H1 (cell line): ENCODE measurements around the gene TMC3.

Experiments
- ASH2L ChIP-seq: fragments of 200-600, 300-600 bp; sonication (generic); IDR thresholded peaks from one replicate; pipeline ENCODE4 v1.7.1; 2017; ENCODE audit warnings: low read length
- EGR1 ChIP-seq: IDR thresholded peaks from 2 replicates; pipeline ENCODE4 v1.6.1; 2011; ENCODE audit warnings: low read depth, low read length, borderline replicate concordance
- EP300 ChIP-seq, 2 experiments: IDR thresholded peaks; 1 replicate in 1 of 2; 2 replicates in 1 of 2; pipeline ENCODE4 v1.6.1; 2011 to 2012; ENCODE audit warnings: low read depth in 2 of 2, low read length in 2 of 2, mild to moderate bottlenecking in 2 of 2, borderline replicate concordance in 1 of 2, inconsistent platforms in 1 of 2, moderate library complexity in 1 of 2
- GABPA ChIP-seq: IDR thresholded peaks from 2 replicates; pipeline ENCODE4 v1.6.1; 2011; ENCODE audit warnings: mild to moderate bottlenecking, low read length, moderate library complexity, borderline replicate concordance; ENCODE audit not compliant: insufficient read depth
- JUN ChIP-seq: IDR thresholded peaks from 2 replicates; pipeline ENCODE4 v1.6.1; 2011; ENCODE audit warnings: low read depth, mild to moderate bottlenecking, improper control_type of control experiment, low read length
- NRF1 ChIP-seq: IDR thresholded peaks from 2 replicates; pipeline ENCODE4 v1.6.1; 2011; ENCODE audit warnings: mild to moderate bottlenecking, low read depth, low read length, improper control_type of control experiment
- POLR2A ChIP-seq, 2 experiments: IDR thresholded peaks; 1 replicate in 1 of 2; 2 replicates in 1 of 2; pipeline ENCODE4 v1.6.1; 2011; ENCODE audit warnings: low read depth in 2 of 2, low read length in 2 of 2, mild to moderate bottlenecking in 2 of 2; ENCODE audit errors: control extremely low read depth in 1 of 2
- POLR2AphosphoS5 ChIP-seq: IDR thresholded peaks from 2 replicates; pipeline ENCODE4 v1.6.1; 2011; ENCODE audit warnings: low read depth, low read length
- SRF ChIP-seq: IDR thresholded peaks from 2 replicates; pipeline ENCODE4 v1.6.1; 2011; ENCODE audit warnings: mild to moderate bottlenecking, low read depth, low read length, moderate library complexity
- TBP ChIP-seq: IDR thresholded peaks from 2 replicates; pipeline ENCODE4 v1.6.1; 2011; ENCODE audit warnings: low read depth, low read length, improper control_type of control experiment
- TF ChIP-seq, protein P1 (sequence below), 3 experiments: IDR thresholded peaks; 1 replicate in 2 of 3; 2 replicates in 1 of 3; pipeline versions ENCODE4 v1.5.1 to v1.6.1; 2011; ENCODE audit warnings: low read length in 3 of 3, mild to moderate bottlenecking in 3 of 3, inconsistent platforms in 2 of 3, low read depth in 1 of 3, moderate library complexity in 1 of 3; ENCODE audit not compliant: insufficient read depth in 1 of 3; ENCODE audit errors: control extremely low read depth in 1 of 3
- TF ChIP-seq, protein P2 (sequence below): IDR thresholded peaks from 2 replicates; pipeline ENCODE4 v1.6.1; 2012; ENCODE audit warnings: low read length, inconsistent platforms
- TF ChIP-seq, protein P3 (sequence below): IDR thresholded peaks from 2 replicates; pipeline ENCODE4 v1.6.1; 2011; ENCODE audit warnings: low read depth, mild to moderate bottlenecking, low read length; ENCODE audit not compliant: insufficient read depth

DNA sequence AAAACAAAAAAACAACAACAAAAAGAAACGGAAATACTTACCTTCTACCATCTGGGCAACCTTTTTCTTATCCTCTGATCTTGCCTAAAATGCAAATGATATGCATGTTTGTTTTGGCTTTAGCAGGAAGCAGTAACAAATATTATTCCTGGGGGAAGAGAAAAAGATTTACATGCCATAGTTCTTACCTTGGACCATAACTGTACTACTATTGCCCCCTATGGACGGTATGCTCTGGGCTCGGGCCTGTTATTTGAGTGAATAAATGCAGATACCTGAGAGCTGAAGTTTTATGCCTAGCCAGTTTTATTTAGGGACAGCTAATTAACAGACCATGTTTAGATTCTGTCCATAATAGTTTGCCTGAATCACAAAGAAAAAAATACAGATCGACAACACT, 37.4 kb downstream of the TMC3 start:
- no peak for TF ChIP-seq ASH2L
- no peak for TF ChIP-seq POLR2A (IDR thresholded peaks at IDR 0.05; ENCODE audit: control extremely low read depth in 1 of 2, low read depth in 2 of 2, low read length in 2 of 2)
- TF ChIP-seq EP300 (IDR thresholded peaks at IDR 0.05; ENCODE audit: borderline replicate concordance in 1 of 2, low read depth in 2 of 2, low read length in 2 of 2), result no peak
- no peak for TF ChIP-seq POLR2AphosphoS5
- TF ChIP-seq, protein P1, sequence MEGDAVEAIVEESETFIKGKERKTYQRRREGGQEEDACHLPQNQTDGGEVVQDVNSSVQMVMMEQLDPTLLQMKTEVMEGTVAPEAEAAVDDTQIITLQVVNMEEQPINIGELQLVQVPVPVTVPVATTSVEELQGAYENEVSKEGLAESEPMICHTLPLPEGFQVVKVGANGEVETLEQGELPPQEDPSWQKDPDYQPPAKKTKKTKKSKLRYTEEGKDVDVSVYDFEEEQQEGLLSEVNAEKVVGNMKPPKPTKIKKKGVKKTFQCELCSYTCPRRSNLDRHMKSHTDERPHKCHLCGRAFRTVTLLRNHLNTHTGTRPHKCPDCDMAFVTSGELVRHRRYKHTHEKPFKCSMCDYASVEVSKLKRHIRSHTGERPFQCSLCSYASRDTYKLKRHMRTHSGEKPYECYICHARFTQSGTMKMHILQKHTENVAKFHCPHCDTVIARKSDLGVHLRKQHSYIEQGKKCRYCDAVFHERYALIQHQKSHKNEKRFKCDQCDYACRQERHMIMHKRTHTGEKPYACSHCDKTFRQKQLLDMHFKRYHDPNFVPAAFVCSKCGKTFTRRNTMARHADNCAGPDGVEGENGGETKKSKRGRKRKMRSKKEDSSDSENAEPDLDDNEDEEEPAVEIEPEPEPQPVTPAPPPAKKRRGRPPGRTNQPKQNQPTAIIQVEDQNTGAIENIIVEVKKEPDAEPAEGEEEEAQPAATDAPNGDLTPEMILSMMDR (IDR thresholded peaks at IDR 0.05; ENCODE audit: control extremely low read depth in 1 of 3, insufficient read depth in 1 of 3, low read depth in 1 of 3, low read length in 3 of 3), result peak in 1 of 3 experiments; percentile 18; a peak in 1 of 4 replicates
- TF ChIP-seq JUN, result no peak
- no peak for TF ChIP-seq TBP
- no peak for TF ChIP-seq GABPA
- TF ChIP-seq, protein P2, sequence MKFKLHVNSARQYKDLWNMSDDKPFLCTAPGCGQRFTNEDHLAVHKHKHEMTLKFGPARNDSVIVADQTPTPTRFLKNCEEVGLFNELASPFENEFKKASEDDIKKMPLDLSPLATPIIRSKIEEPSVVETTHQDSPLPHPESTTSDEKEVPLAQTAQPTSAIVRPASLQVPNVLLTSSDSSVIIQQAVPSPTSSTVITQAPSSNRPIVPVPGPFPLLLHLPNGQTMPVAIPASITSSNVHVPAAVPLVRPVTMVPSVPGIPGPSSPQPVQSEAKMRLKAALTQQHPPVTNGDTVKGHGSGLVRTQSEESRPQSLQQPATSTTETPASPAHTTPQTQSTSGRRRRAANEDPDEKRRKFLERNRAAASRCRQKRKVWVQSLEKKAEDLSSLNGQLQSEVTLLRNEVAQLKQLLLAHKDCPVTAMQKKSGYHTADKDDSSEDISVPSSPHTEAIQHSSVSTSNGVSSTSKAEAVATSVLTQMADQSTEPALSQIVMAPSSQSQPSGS, result no peak
- TF ChIP-seq EGR1, result no peak
- TF ChIP-seq NRF1, result no peak
- TF ChIP-seq, protein P3, sequence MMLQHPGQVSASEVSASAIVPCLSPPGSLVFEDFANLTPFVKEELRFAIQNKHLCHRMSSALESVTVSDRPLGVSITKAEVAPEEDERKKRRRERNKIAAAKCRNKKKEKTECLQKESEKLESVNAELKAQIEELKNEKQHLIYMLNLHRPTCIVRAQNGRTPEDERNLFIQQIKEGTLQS, result no peak
- TF ChIP-seq SRF, result no peak
